Measurements from ENCODE around the gene PRELID3B.

Gene PRELID3B

GRCh38 chr20:59032713-59033059 lies 9.9 kb downstream of the PRELID3B start:
- no peaks in the 10 kb centered on the region for H3K9me3 ChIP-seq
- peaks cover 64% of the 10 kb centered on the region for H3K36me3 ChIP-seq
- TF ChIP-seq CTCF (IDR thresholded peaks at IDR 0.05; ENCODE audit: low read depth, low read length), result peak; percentile 24; the same call in 1 of the 2 replicates
- H3K4me3 ChIP-seq (ENCODE audit: low read depth, low read length), result peak overlapping the region; percentile 70
- 0 out of 2 replicates have a peak, but pooled peaks cover 5% of the 10 kb centered on the region for H3K4me1 ChIP-seq
- peak; percentile 59 for DNase-seq
- H3K27me3 ChIP-seq, result no peaks in the 10 kb centered on the region

GRCh38 chr20:59032023-59032712 lies 10.4 kb downstream of the PRELID3B start, which contains the start of gene ATP5F1E:
Gene ATP5F1E, minus strand, starts transcription at chr20:59032335. Its CDS starts 84 bp downstream, at chr20:59032251.
- H3K4me1 ChIP-seq, result peaks cover 2% of the 10 kb centered on the region; the same call in 1 of the 2 replicates
- peak; percentile 98 for DNase-seq
- no peaks in the 10 kb centered on the region for H3K9me3 ChIP-seq
- no peak for TF ChIP-seq CTCF (IDR thresholded peaks at IDR 0.05; ENCODE audit: low read depth, low read length)
- no peaks in the 10 kb centered on the region for H3K27me3 ChIP-seq
- peaks cover 64% of the 10 kb centered on the region for H3K36me3 ChIP-seq
- peak within 1 kb of the TSS; percentile 87 for H3K4me3 ChIP-seq (ENCODE audit: low read depth, low read length)

- no peak for TF ChIP-seq CTCF (IDR thresholded peaks at IDR 0.05; ENCODE audit: low read depth, low read length)
- DNase-seq, result no peak
- H3K4me3 ChIP-seq (ENCODE audit: low read depth, low read length), result peak overlapping the region; percentile 87
- H3K9me3 ChIP-seq, result no peaks in the 10 kb centered on the region
- H3K36me3 ChIP-seq, result peaks cover 65% of the 10 kb centered on the region
- peaks cover 2% of the 10 kb centered on the region; the same call in 1 of the 2 replicates for H3K4me1 ChIP-seq
- no peaks in the 10 kb centered on the region for H3K27me3 ChIP-seq
These were observed 11.0 kb downstream of the PRELID3B start for GRCh38 chr20:59031564-59032022.

- peaks cover 2% of the 10 kb centered on the region; the same call in 1 of the 2 replicates for H3K4me1 ChIP-seq
These were observed 11.5 kb downstream of the PRELID3B start for GRCh38 chr20:59030911-59031563.

GRCh38 chr20:59028812-59029211 lies 13.8 kb downstream of the PRELID3B start:
- DNase-seq, result no peak

More at GRCh38 chr20:59030911-59031563, 11.5 kb downstream of the PRELID3B start:
- Histone ChIP-seq H3K9me3 (no peaks in the 10 kb centered on the region), H3K27me3 (no peaks in the 10 kb centered on the region), H3K36me3 (peaks cover 66% of the 10 kb centered on the region), H3K4me3 (ENCODE audit: low read depth, low read length) (peak overlapping the region; percentile 87)
- TF ChIP-seq CTCF (IDR thresholded peaks at IDR 0.05; ENCODE audit: low read depth, low read length), result no peak
- no peak for DNase-seq

More at GRCh38 chr20:59028812-59029211, 13.8 kb downstream of the PRELID3B start:
- H3K36me3 ChIP-seq, result peaks cover 76% of the 10 kb centered on the region
- H3K9me3 ChIP-seq, result no peaks in the 10 kb centered on the region
- H3K27me3 ChIP-seq, result no peaks in the 10 kb centered on the region
- H3K4me3 ChIP-seq (ENCODE audit: low read depth, low read length), result peak overlapping the region; percentile 87
- H3K4me1 ChIP-seq, result peaks cover 2% of the 10 kb centered on the region; the same call in 1 of the 2 replicates
- TF ChIP-seq CTCF (IDR thresholded peaks at IDR 0.05; ENCODE audit: low read depth, low read length), result no peak

Measured in BE2C (cell line).